Hepatic stellate cell (primary cell): ENCODE measurements around the gene RNASEH2B.

Source experiments
- DNase-seq: peaks from one replicate; pipeline ENCODE4 v3.0.0; 2011; ENCODE audit warnings: low spot score

Gene RNASEH2B

DNA sequence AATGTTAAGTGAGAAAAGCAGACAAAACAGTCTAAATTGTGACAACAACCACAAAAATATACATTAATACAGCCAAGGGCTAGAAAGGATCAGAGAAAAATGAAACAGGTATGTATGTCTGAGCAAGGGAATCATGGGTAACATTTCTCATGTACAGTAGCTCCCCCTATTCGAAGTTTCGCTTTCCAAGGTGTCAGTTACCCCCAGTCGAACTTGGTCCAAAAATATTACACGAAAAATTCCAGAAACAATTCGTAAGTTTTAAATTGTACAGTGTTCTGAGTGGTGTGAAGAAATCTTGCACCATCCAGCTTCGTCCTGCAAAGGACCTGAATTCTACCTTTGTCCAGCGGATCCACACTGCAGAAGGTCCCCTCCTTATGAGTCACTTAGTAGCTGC, 1.8 kb upstream of the RNASEH2B start:
- no peak for DNase-seq

DNA sequence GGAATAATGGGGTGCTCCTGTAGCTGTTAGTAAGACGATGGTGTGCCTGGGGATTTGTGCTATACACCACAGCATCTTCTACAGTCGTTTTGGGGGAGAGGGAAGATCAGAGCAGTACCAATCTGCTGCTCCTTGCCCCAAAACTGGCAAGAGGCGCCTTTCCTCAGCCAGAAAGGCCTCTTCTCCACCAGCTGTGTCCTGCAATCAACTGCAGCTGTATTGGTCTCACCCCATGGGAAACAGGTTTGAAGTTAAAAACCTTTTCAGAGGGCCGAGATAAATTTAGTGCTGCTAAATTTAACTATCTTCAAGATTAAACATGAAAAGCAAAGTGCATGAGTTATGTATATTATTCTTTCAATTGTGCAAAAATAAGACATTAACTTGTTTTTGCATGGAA, 1.2 kb upstream of the RNASEH2B start:
- no peak for DNase-seq

DNA sequence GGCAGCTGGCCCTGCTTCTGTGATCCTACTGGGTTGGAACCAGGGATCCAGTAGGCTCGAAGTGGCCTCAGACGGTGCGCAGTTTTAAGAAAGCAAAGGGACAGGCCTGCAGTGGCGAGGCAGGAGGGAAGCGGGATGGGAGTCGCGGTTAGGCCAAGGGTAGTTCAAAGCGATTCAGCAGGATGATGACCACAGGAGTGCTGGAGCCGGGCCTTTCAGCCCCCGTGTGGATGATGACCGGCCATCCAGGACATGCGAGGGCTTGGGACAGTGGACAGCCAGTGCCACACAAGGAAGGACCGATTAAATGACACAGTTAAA, 854 bp downstream of the RNASEH2B start:
- DNase-seq: peak; percentile 44

DNA sequence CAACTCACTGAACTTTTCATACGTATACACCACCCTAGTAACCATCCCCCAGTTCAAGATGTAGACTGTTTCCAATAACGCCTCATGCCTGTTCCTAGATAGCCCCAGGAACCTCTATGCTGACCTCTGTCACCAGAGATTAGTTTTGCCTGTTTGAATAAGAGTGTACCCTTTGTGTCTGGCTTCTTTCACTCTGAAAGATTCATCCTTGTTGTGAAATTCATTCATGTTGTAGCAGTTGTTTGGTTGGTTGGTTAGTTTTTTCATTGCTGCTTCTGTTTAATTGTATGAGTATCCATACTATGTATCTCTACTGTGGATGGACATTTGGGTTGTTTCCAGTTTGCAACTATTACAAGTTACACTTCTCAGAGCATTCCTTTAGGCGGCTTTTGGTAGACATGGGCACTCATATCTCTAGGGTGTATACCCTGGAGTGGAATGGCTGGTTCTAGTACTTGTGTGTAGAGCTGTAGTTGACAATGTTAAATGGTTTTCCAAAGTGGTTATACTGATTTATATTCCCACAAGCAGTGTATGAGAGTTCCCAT, 1.6 kb downstream of the RNASEH2B start:
- no peak for DNase-seq

DNA sequence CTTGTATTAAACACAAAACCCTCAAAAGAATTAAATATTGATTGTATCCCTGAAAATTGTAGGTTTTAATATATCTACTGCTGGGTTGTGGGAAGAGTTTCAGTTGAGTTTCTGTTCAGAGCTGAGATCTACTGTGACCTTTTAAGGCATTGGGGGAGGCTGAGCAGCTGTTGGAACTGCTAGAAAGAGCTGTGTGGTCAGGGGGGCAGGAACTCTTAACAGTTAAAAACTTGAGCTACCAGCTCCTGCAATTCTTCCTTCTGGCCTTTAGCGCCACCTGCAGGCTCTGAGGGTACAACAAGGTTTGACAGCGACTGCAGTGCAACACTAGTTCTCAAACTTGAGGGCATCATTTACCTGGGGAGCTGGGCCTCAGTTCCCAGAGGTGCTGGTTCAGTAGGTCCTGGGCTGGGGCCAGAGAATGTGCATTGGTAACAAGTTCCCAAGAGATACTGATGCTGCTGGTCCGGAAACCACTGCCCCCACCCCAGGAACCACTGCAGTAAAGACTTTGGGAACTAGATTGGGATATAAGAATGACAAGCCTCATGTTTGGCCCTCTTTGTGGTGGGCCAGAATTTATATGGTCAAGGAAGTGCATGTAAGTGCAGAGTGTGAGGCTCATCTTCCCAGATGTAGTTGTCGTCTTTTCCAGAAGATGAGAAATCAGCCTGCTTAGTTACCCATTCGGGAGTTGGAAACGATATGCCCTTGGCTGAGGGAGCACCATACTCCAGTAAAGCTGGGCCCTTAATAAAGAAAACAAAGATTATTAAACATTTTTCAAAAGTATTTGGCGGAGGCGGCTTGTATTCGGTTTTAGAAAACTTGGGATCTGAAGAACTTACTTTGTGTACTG, 2.6 kb downstream of the RNASEH2B start:
- peak; percentile 71 for DNase-seq

DNA sequence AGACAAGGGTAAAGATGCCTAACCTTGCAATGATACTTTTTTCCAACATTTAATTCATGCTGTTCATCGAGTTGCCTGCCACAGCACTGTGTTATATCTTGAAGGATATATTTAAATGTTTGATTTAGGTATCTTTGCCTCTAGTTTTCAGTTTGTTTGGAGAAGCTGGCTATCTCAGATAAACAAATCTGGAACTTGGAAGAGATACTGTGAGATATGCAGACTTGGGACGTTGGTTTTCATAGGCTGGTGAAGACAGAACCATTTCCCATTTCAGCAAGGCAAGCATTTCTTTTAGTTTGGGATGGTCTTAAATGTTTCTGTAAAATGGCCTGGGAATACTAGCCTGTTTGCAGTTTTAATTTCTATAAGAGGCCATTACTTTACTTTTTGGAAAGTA, 3.3 kb downstream of the RNASEH2B start:
- no peak for DNase-seq

DNA sequence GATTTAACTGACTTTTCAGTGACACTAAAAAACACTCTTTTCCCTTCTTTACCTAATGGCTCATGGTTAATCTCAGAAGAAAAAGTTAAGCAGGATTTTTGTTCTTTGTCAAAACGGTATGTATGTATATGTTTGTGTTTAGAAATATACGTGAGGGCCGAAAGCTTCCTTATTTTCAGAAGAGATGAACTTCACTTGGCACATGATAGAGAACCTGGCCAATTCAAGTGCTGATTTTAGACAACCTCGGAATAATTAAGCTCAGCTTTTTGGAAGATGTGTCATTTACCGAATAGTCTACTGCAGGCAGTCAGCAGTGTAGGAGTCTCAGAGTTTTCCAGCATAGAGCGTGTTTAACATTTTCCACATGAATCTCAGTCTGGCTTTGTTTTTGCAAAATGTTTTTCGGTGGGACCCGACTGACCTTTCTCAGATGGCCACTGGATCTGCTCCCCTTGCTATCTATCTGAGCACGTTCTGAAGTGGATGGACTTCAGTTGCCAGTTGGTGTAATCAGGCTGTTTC, 4.6 kb downstream of the RNASEH2B start:
- DNase-seq: no peak

DNA sequence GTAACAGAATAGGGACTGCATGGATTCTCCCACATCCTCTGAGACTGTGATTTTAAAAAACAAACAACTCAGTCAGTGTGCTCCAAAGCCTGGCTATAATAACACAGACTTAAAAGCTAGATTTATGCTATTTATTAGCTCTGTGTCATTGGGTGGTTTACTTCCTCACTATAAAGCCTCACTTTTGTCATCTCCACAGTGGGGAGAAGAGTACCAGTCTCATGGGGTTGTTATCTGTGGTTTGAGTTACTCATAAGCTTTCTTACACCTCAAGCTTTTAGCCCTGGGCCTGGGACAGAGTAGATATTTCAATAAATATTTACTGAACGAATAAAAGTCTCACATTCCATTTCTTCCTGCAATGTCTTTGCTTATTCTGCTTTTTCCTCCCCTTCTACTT, 5.3 kb downstream of the RNASEH2B start:
- no peak for DNase-seq

DNA sequence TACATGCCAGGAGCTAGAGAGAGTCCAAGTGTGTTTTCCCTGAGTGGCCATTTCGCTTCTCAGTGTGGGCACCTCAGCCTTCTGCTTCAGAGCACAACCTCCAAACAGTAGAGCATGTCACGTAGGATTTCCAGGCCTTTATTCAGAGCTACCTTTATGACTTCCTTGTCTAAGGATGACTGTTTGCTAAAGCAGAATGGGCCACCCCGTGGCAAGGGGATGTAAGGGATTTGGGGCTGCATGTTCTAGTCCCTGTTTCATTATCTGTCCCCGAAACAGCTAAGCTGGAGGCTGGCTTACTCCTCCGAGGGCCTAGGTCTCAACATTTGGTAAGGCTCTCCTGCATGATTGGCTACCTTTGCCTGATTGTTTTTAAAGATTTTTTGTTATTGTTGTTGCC, 6.0 kb downstream of the RNASEH2B start:
- no peak for DNase-seq

DNA sequence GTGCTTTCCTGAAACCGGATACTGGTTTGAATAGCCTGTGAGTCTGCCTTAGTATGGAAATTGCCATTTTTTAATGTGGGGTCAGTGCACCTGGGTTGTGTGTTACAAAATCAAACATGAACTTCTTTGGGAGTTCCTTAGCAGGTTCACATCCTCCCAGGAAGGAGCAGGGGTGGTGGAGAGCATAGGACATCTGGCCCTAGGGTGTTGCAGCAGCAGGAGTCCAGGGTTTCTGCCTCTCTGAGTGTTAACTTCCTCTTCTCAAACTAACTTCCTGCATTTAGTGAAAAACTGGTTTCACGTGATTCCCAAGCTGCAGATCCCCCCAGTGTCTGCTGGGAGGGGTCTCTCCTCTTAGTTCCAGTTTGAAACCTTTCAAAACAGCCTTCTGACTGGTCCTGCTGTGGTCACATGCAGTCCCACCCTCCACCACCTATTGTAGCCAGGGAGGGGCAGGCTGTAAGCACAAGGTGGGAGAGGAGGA, 7.2 kb downstream of the RNASEH2B start:
- no peak for DNase-seq

DNA sequence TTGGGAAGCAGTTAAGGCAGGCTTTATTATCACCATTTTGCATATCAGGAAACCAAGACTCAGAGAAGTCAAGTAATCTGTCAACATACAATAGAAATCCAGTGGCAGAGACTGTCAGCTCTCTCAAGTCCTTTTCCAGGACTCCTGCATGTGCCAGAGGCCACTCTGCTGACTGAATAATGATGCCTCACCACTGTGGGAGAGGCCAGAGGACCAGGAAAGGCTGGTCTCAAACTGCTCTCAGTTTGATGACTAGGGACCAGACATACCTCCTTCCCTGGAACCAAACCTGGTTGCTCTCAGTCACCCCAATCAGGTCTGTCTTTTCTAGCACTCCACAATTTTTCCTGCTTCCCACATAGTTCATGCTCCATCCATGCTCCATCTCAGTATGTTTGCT, 8.0 kb downstream of the RNASEH2B start:
- DNase-seq: no peak

DNA sequence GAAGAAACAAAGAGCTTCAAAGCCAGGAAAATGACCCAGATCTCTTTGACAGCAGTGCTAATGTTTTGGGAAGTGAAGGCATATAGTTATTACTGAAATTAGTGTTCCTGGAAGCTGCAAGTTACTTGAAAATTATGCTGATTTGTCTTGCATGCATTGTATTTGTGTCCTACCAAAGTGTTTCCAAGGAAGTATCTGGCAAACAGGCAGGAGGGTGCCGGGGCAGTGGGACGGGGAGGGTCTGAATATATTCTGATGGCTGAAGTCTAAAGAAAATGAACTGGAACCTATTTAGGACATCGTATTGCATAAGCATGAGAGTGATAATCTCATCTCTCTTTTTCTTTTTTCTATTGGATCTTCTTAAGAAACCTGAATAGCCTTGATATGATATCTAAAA, 9.0 kb downstream of the RNASEH2B start:
- DNase-seq: no peak

DNA sequence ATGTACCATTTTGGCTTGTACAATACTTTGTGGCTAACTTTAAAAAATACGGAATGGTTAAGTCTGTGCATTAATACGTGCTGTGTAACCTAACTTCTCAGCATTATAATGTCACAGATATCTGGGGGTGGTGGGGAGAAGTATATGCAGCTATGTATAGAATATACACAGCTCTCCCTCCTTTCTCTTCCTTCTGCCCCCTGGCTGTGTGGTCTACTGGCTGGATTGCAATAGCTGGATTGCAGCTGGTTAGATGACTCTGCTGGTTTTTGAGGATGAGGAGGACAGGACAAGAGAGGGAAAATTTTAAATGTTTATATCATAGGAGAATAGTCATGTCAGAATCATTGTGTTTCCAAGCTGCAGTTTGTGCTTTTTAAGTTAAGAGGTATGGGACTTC, 9.7 kb downstream of the RNASEH2B start:
- DNase-seq: no peak

DNA sequence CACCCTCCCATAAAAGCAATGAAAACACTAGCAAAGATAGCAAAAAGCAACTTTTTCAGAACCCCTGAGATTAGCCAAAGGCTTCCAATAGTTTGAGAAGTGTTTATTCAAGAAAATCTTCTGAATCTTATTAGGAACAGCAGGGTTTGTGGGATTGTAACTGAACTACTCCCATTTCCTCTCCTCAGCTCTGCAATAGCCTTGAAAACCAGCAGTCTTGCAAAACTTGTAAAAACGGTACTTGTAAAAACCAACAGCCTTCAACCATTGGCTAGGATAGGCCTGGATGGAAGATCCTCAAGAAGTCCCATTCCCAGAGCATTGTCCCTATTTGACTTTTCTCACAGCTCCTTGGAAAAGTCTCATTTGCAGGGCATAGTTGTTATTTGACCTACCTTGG, 12.1 kb downstream of the RNASEH2B start:
- no peak for DNase-seq

DNA sequence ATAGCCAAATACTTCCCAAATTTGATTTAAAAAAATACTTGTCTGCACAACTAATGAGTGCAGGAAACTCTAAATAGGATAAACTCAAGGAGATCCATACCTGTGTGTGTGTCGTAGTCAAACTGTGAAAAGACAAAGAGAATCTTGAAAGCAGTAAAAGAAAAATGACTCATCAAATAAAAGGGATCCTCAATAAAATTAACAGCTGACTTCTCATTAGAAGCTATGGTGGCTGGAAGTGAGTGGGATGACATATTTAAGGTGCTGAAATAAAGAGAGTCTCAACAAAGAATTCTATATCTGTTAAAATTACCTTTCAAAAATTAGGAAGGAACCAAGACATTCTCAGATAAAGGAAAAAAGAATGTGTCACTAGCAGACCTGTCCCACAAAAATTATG, 13.7 kb downstream of the RNASEH2B start:
- DNase-seq: no peak

DNA sequence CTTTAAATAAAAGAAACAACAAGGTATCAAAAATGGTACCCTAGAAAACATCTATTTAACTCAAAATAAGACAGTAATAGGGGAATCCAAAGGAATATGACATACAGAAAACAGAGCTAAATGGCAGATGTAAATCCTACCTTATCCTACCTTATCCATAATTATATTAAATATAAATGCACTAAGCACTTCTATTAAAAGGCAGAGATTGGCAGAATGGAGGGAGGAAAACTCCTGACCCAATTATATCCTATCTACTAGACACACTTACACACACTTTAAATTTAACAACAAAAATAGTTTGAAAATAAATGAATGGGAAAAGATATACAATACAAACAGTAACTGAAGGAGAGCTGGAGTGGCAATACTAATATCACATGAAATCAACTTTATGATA, 14.4 kb downstream of the RNASEH2B start:
- no peak for DNase-seq

DNA sequence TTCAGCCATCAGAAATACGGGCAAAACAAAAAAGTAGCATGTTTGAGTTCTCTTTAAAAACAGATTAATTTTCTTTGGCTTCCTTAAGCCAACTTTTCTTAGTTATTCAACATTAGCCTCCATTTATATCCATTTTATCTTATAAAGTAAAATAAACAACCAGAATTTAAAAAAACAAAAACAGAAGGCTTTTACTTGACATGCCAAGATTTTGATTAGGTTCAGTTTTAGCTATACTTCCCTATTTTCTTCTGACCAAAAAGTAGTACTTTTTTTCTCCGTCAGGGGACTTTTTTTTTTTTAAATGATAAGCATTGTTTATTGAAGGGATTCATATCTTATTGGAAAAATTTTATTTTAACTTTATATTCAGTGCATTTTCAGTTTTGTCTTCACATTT, 18.1 kb downstream of the RNASEH2B start:
- no peak for DNase-seq

DNA sequence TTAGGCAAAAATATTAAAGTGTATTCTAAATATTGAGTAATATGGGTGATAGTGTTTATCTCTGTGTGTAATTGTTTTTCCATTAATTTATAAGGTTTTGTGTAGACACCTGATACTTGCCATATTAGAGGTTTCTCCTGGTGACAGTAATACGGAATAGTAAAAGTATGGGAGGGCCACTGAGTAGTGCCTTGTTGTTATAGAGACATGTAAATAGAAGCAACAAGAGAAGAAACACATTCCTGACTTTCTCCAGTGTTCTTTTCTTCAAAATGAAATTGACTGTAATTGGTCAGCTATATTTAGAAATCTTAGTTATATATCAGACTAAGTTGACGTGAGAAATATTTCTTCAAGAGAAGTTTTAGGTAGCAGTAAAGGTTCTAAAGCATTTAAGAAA, 18.5 kb downstream of the RNASEH2B start:
- no peak for DNase-seq

DNA sequence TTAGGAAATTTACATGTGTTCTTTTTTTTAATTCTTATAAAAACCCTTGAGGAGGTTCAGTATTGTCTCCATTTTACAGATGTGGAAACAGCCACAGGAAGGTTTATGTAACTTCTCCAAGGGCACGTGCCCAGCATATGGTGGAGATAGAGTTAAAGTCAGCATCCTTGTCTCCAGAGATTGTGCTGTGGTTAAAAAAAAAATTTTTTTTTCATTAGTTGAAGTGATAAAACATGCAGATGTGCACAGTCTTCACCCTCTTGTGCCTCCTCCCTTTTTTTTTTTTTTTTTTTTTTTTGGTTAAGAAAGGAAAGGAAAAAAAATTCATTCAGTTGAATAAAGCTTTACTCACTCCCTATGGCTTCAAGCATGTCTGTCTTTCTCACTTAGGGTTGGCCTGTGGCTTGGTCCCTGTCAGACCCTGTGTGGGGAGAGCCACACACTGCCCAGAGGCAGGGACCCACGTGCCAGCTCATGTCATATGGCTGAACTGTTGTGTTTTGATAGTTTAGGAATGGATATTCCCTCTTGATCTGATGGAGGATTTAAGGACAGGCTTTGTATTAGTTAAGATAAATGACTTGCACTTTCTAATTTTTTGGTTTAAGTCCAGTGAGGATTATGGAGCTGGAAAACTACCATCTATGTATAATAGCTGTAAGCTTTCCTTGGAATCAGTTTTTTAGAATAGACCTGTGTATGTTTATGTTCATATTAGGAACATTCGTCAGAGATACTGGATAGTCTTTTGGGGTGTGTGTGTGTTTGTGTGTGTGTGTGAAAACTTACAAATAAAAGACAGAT, 19.3 kb downstream of the RNASEH2B start:
- DNase-seq: no peak

DNA sequence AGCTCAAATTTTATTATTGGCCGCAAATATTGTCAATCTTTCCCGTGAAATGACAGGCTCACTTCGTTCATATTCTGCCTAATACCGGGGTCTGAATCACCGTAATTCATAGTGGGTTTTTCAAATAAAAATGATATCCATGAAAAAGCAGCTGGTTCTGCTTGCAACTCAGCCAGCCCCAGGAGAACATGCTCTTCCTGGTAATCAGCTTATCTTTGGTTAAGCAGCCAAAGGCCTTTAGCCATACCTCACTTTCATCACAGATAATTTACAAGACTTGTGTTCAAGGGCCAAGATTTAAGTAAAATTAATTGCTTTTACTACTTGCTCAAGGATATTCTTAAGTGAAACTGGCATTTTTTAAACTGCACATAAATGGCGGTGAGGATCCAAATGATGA, 22.5 kb downstream of the RNASEH2B start:
- no peak for DNase-seq

DNA sequence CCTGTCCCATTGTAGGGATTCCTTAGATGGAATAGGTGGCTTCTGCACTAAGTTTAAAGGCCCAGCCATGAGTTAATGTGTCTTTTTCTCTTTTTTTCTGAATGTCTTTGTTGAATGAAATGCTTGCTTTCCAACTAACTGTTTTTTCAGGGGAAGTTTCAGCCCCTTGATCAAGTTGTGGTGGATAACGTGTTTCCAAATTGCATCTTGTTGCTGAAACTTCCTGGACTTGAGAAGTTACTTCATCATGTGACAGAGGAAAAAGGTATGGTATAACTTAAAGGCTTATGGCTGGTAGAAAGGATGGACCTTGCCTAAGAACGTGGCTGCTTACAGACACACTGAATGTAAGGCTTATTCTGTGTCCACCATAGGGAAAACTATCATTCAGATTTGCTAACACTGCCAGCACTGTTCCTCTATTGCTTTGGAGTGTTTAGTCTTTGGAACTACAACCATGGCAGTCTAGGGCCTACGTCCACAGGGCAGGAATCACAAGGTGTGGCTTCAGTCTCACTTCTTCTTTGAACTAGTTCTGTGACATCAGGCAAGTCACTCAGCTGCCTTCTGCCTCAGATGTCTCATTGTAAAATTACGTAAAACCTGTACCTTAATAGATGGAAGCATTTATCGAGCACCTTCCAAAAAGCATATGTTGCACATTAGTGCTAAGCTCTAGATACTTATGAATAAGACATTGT, 25.3 kb downstream of the RNASEH2B start:
- no peak for DNase-seq

DNA sequence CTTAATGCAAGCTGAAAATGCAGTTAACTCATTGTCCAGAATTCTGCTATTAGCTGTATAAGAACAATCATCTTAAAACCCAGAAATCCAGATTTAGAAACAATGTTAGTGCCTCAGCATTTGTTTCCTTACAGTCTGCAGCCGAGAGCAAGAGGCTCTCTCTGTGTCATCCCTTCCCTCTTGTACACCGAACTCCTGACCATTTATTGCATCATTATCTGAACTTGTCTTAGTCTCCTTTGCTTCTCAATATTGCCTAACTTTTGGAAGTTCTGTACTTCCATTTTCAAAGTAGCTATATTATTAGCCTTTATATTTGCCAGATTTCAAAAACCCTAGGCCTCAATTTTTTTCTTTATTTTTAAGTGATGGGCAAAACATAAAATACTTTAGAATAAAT, 27.1 kb downstream of the RNASEH2B start:
- no peak for DNase-seq
